ENCODE results near the gene PTPRD.

The PTPRD gene

GRCh38 chr9:9538356-9538755, 1074.4 kb downstream of the PTPRD start:
- peaks cover 11% of the 10 kb centered on the region for H3K9me3 Mint-ChIP-seq
- H3K27ac Mint-ChIP-seq: no peak overlapping the region
- H3K36me3 Mint-ChIP-seq (ENCODE audit: low read depth): no peaks in the 10 kb centered on the region
- no peak overlapping the region for H3K4me3 Mint-ChIP-seq
- ATAC-seq (no peak), DNase-seq (no peak)
- H3K27me3 Mint-ChIP-seq: no peaks in the 10 kb centered on the region
- H3K4me1 Mint-ChIP-seq: no peaks in the 10 kb centered on the region

- DNase-seq: no peak
- H3K4me1 Mint-ChIP-seq: no peaks in the 10 kb centered on the region
- no peak overlapping the region for H3K27ac Mint-ChIP-seq
- ATAC-seq: no peak
- H3K36me3 Mint-ChIP-seq (ENCODE audit: low read depth): no peaks in the 10 kb centered on the region
- peaks cover 5% of the 10 kb centered on the region for H3K9me3 Mint-ChIP-seq
- no peaks in the 10 kb centered on the region for H3K27me3 Mint-ChIP-seq
- no peak overlapping the region for H3K4me3 Mint-ChIP-seq
Measured at GRCh38 chr9:9536523-9536922, 1076.3 kb downstream of the PTPRD start.

GRCh38 chr9:9523476-9524139, 1089.2 kb downstream of the PTPRD start:
- no peak for ATAC-seq
- no peak overlapping the region for H3K27ac Mint-ChIP-seq
- H3K4me3 Mint-ChIP-seq: no peak overlapping the region

GRCh38 chr9:9522406-9522805, 1090.4 kb downstream of the PTPRD start:
- Mint-ChIP-seq H3K4me1 (no peaks in the 10 kb centered on the region), H3K9me3 (no peaks in the 10 kb centered on the region), H3K36me3 (ENCODE audit: low read depth) (no peaks in the 10 kb centered on the region), H3K4me3 (no peak overlapping the region), H3K27me3 (no peaks in the 10 kb centered on the region), H3K27ac (no peak overlapping the region)
- ATAC-seq (no peak), DNase-seq (no peak)

More at GRCh38 chr9:9523476-9524139, 1089.2 kb downstream of the PTPRD start:
- H3K27me3 Mint-ChIP-seq: no peaks in the 10 kb centered on the region
- H3K9me3 Mint-ChIP-seq: no peaks in the 10 kb centered on the region
- no peaks in the 10 kb centered on the region for H3K4me1 Mint-ChIP-seq
- H3K36me3 Mint-ChIP-seq (ENCODE audit: low read depth): no peaks in the 10 kb centered on the region
- no peak for DNase-seq

- Mint-ChIP-seq H3K9me3 (no peaks in the 10 kb centered on the region), H3K36me3 (ENCODE audit: low read depth) (no peaks in the 10 kb centered on the region), H3K4me3 (no peak overlapping the region), H3K27me3 (no peaks in the 10 kb centered on the region), H3K4me1 (no peaks in the 10 kb centered on the region), H3K27ac (no peak overlapping the region)
- DNase-seq (no peak), ATAC-seq (no peak)
Measured at GRCh38 chr9:9521033-9521779, 1091.6 kb downstream of the PTPRD start.

GRCh38 chr9:9504869-9505268, 1107.9 kb downstream of the PTPRD start:
- no peak for ATAC-seq
- H3K9me3 Mint-ChIP-seq: peaks cover 3% of the 10 kb centered on the region

GRCh38 chr9:9499546-9499945, 1113.3 kb downstream of the PTPRD start:
- H3K27ac Mint-ChIP-seq: no peak overlapping the region
- ATAC-seq: no peak
- H3K9me3 Mint-ChIP-seq: peaks cover 9% of the 10 kb centered on the region

More at GRCh38 chr9:9504869-9505268, 1107.9 kb downstream of the PTPRD start:
- no peaks in the 10 kb centered on the region for H3K4me1 Mint-ChIP-seq
- no peaks in the 10 kb centered on the region for H3K36me3 Mint-ChIP-seq (ENCODE audit: low read depth)
- no peaks in the 10 kb centered on the region for H3K27me3 Mint-ChIP-seq
- no peak for DNase-seq
- no peak overlapping the region for H3K27ac Mint-ChIP-seq
- no peak overlapping the region for H3K4me3 Mint-ChIP-seq

GRCh38 chr9:9498846-9499245, 1114.0 kb downstream of the PTPRD start:
- H3K4me3 Mint-ChIP-seq: no peak overlapping the region
- no peak overlapping the region for H3K27ac Mint-ChIP-seq
- H3K36me3 Mint-ChIP-seq (ENCODE audit: low read depth): no peaks in the 10 kb centered on the region
- H3K4me1 Mint-ChIP-seq: no peaks in the 10 kb centered on the region
- peaks cover 9% of the 10 kb centered on the region for H3K9me3 Mint-ChIP-seq
- no peaks in the 10 kb centered on the region for H3K27me3 Mint-ChIP-seq
- no peak for DNase-seq
- ATAC-seq: no peak

More at GRCh38 chr9:9499546-9499945, 1113.3 kb downstream of the PTPRD start:
- no peak for DNase-seq
- Mint-ChIP-seq H3K4me1 (no peaks in the 10 kb centered on the region), H3K27me3 (no peaks in the 10 kb centered on the region), H3K4me3 (no peak overlapping the region), H3K36me3 (ENCODE audit: low read depth) (no peaks in the 10 kb centered on the region)

GRCh38 chr9:9498128-9498527, 1114.7 kb downstream of the PTPRD start:
- Mint-ChIP-seq H3K27ac (no peak overlapping the region), H3K36me3 (ENCODE audit: low read depth) (no peaks in the 10 kb centered on the region), H3K9me3 (peaks cover 9% of the 10 kb centered on the region), H3K4me3 (no peak overlapping the region), H3K4me1 (no peaks in the 10 kb centered on the region), H3K27me3 (no peaks in the 10 kb centered on the region)
- no peak for DNase-seq
- ATAC-seq: no peak

GRCh38 chr9:9494336-9494735, 1118.5 kb downstream of the PTPRD start:
- no peak for DNase-seq
- no peaks in the 10 kb centered on the region for H3K36me3 Mint-ChIP-seq (ENCODE audit: low read depth)
- no peaks in the 10 kb centered on the region for H3K27me3 Mint-ChIP-seq
- H3K9me3 Mint-ChIP-seq: peaks cover 26% of the 10 kb centered on the region
- H3K4me3 Mint-ChIP-seq: no peak overlapping the region
- no peak overlapping the region for H3K27ac Mint-ChIP-seq
- no peak for ATAC-seq
- no peaks in the 10 kb centered on the region for H3K4me1 Mint-ChIP-seq

GRCh38 chr9:9492506-9492905, 1120.3 kb downstream of the PTPRD start:
- DNase-seq: no peak
- H3K27ac Mint-ChIP-seq: no peak overlapping the region
- H3K36me3 Mint-ChIP-seq (ENCODE audit: low read depth): no peaks in the 10 kb centered on the region
- H3K27me3 Mint-ChIP-seq: no peaks in the 10 kb centered on the region
- ATAC-seq: no peak
- peaks cover 26% of the 10 kb centered on the region for H3K9me3 Mint-ChIP-seq
- H3K4me1 Mint-ChIP-seq: no peaks in the 10 kb centered on the region
- no peak overlapping the region for H3K4me3 Mint-ChIP-seq

- peaks cover 25% of the 10 kb centered on the region for H3K9me3 Mint-ChIP-seq
- no peak overlapping the region for H3K27ac Mint-ChIP-seq
- no peaks in the 10 kb centered on the region for H3K4me1 Mint-ChIP-seq
- ATAC-seq: no peak
- no peaks in the 10 kb centered on the region for H3K36me3 Mint-ChIP-seq (ENCODE audit: low read depth)
- no peaks in the 10 kb centered on the region for H3K27me3 Mint-ChIP-seq
- no peak for DNase-seq
- H3K4me3 Mint-ChIP-seq: no peak overlapping the region
Measured at GRCh38 chr9:9489183-9489582, 1123.6 kb downstream of the PTPRD start.

- H3K27ac Mint-ChIP-seq: no peak overlapping the region
- peaks cover 12% of the 10 kb centered on the region for H3K9me3 Mint-ChIP-seq
- H3K27me3 Mint-ChIP-seq: no peaks in the 10 kb centered on the region
Measured at GRCh38 chr9:9483175-9483574, 1129.6 kb downstream of the PTPRD start.

GRCh38 chr9:9478741-9479140, 1134.1 kb downstream of the PTPRD start:
- DNase-seq (no peak), ATAC-seq (no peak)
- H3K9me3 Mint-ChIP-seq: peaks cover 4% of the 10 kb centered on the region
- no peak overlapping the region for H3K27ac Mint-ChIP-seq
- H3K4me1 Mint-ChIP-seq: no peaks in the 10 kb centered on the region
- no peak overlapping the region for H3K4me3 Mint-ChIP-seq
- H3K27me3 Mint-ChIP-seq: no peaks in the 10 kb centered on the region
- no peaks in the 10 kb centered on the region for H3K36me3 Mint-ChIP-seq (ENCODE audit: low read depth)

More at GRCh38 chr9:9483175-9483574, 1129.6 kb downstream of the PTPRD start:
- DNase-seq (no peak), ATAC-seq (no peak)
- no peak overlapping the region for H3K4me3 Mint-ChIP-seq
- H3K36me3 Mint-ChIP-seq (ENCODE audit: low read depth): no peaks in the 10 kb centered on the region
- H3K4me1 Mint-ChIP-seq: no peaks in the 10 kb centered on the region

- Mint-ChIP-seq H3K27me3 (no peaks in the 10 kb centered on the region), H3K4me1 (no peaks in the 10 kb centered on the region), H3K36me3 (ENCODE audit: low read depth) (no peaks in the 10 kb centered on the region), H3K4me3 (no peak overlapping the region), H3K9me3 (peaks cover 4% of the 10 kb centered on the region), H3K27ac (no peak overlapping the region)
- DNase-seq: no peak
- ATAC-seq: no peak
Measured at GRCh38 chr9:9469271-9469670, 1143.5 kb downstream of the PTPRD start.

Measured in activated naive CD8-positive, alpha-beta T cell treated with anti-CD3 and anti-CD28 coated beads, Interleukin-2, amount 50 U/mL, for 24 hours (primary cell).